Measurements from ENCODE around the gene ZNF618.

Gene ZNF618

GRCh38 chr9:113898596-113898995 lies 22.5 kb downstream of the ZNF618 start:
- Histone ChIP-seq H2AFZ (ENCODE audit: low read length) (no peak overlapping the region), H3K4me1 (ENCODE audit: insufficient read depth, low read length, poor library complexity, severe bottlenecking) (peaks cover 10% of the 10 kb centered on the region), H3F3A (ENCODE audit: low read depth) (no peaks in the 10 kb centered on the region), H3K9ac (ENCODE audit: low read depth, low read length, poor library complexity, severe bottlenecking) (no peak overlapping the region), H3K4me3 (ENCODE audit: low read length, poor library complexity, severe bottlenecking) (no peak overlapping the region), H3K9me2 (replicated peaks; ENCODE audit: low read depth, low read length) (no peaks in the 10 kb centered on the region), H3K36me3 (ENCODE audit: insufficient read depth, low read length) (no peaks in the 10 kb centered on the region), H3K4me2 (ENCODE audit: low read depth, low read length, poor library complexity, severe bottlenecking) (no peak overlapping the region), H4K20me1 (ENCODE audit: insufficient read depth, low read length, poor library complexity, severe bottlenecking) (peaks cover 3% of the 10 kb centered on the region), H3K27me3 (ENCODE audit: insufficient read depth, low read length, poor library complexity, severe bottlenecking) (no peaks in the 10 kb centered on the region), H3K79me2 (ENCODE audit: insufficient read depth, low read length) (peaks cover 53% of the 10 kb centered on the region), H3K9me3 (ENCODE audit: insufficient read depth, low read depth, low read length) (peaks cover 4% of the 10 kb centered on the region; the same call in 1 of the 2 replicates)
- TF ChIP-seq CTCF (conservative IDR thresholded peaks at IDR 0.05; ENCODE audit: low read length) (no peak), EZH2phosphoT487 (IDR thresholded peaks at IDR 0.05; ENCODE audit: borderline replicate concordance) (no peak)

GRCh38 chr9:113899205-113899604 lies 23.1 kb downstream of the ZNF618 start:
- no peaks in the 10 kb centered on the region for H3K27me3 ChIP-seq (ENCODE audit: insufficient read depth, low read length, poor library complexity, severe bottlenecking)
- TF ChIP-seq CTCF (conservative IDR thresholded peaks at IDR 0.05; ENCODE audit: low read length) (no peak), EZH2phosphoT487 (IDR thresholded peaks at IDR 0.05; ENCODE audit: borderline replicate concordance) (no peak)
- no peak overlapping the region for H2AFZ ChIP-seq (ENCODE audit: low read length)
- no peaks in the 10 kb centered on the region for H3K36me3 ChIP-seq (ENCODE audit: insufficient read depth, low read length)
- peaks cover 57% of the 10 kb centered on the region for H3K79me2 ChIP-seq (ENCODE audit: insufficient read depth, low read length)
- no peak overlapping the region for H3K9ac ChIP-seq (ENCODE audit: low read depth, low read length, poor library complexity, severe bottlenecking)
- H3K9me3 ChIP-seq (ENCODE audit: insufficient read depth, low read depth, low read length), result peaks cover 4% of the 10 kb centered on the region; the same call in 1 of the 2 replicates
- H3K4me1 ChIP-seq (ENCODE audit: insufficient read depth, low read length, poor library complexity, severe bottlenecking), result peaks cover 10% of the 10 kb centered on the region
- H3K9me2 ChIP-seq (replicated peaks; ENCODE audit: low read depth, low read length), result no peaks in the 10 kb centered on the region
- H4K20me1 ChIP-seq (ENCODE audit: insufficient read depth, low read length, poor library complexity, severe bottlenecking), result peaks cover 3% of the 10 kb centered on the region
- no peaks in the 10 kb centered on the region for H3F3A ChIP-seq (ENCODE audit: low read depth)
- no peak overlapping the region for H3K4me2 ChIP-seq (ENCODE audit: low read depth, low read length, poor library complexity, severe bottlenecking)
- H3K4me3 ChIP-seq (ENCODE audit: low read length, poor library complexity, severe bottlenecking), result no peak overlapping the region

GRCh38 chr9:113901221-113901688 lies 25.1 kb downstream of the ZNF618 start:
- H3K9me2 ChIP-seq (replicated peaks; ENCODE audit: low read depth, low read length), result no peaks in the 10 kb centered on the region
- no peak overlapping the region for H3K4me2 ChIP-seq (ENCODE audit: low read depth, low read length, poor library complexity, severe bottlenecking)
- H4K20me1 ChIP-seq (ENCODE audit: insufficient read depth, low read length, poor library complexity, severe bottlenecking), result peaks cover 3% of the 10 kb centered on the region
- H3K9me3 ChIP-seq (ENCODE audit: insufficient read depth, low read depth, low read length), result peaks cover 4% of the 10 kb centered on the region; the same call in 1 of the 2 replicates
- H2AFZ ChIP-seq (ENCODE audit: low read length), result no peak overlapping the region
- H3K27me3 ChIP-seq (ENCODE audit: insufficient read depth, low read length, poor library complexity, severe bottlenecking), result no peaks in the 10 kb centered on the region
- H3F3A ChIP-seq (ENCODE audit: low read depth), result no peaks in the 10 kb centered on the region
- peaks cover 6% of the 10 kb centered on the region for H3K4me1 ChIP-seq (ENCODE audit: insufficient read depth, low read length, poor library complexity, severe bottlenecking)
- TF ChIP-seq EZH2phosphoT487 (IDR thresholded peaks at IDR 0.05; ENCODE audit: borderline replicate concordance), result no peak
- no peak for TF ChIP-seq CTCF (conservative IDR thresholded peaks at IDR 0.05; ENCODE audit: low read length)
- no peaks in the 10 kb centered on the region for H3K36me3 ChIP-seq (ENCODE audit: insufficient read depth, low read length)
- H3K4me3 ChIP-seq (ENCODE audit: low read length, poor library complexity, severe bottlenecking), result no peak overlapping the region
- H3K9ac ChIP-seq (ENCODE audit: low read depth, low read length, poor library complexity, severe bottlenecking), result no peak overlapping the region
- peaks cover 60% of the 10 kb centered on the region for H3K79me2 ChIP-seq (ENCODE audit: insufficient read depth, low read length)
